ENCODE results near the gene PHLDB1.

The PHLDB1 gene

GRCh38 chr11:118640332-118641154, 33.1 kb downstream of the PHLDB1 start:
- no peak for DNase-seq (ENCODE audit: low read depth)

GRCh38 chr11:118641397-118642019, 34.1 kb downstream of the PHLDB1 start:
- no peak for DNase-seq (ENCODE audit: low read depth)

- DNase-seq (ENCODE audit: low read depth), result no peak
Observed at GRCh38 chr11:118643142-118643994, 36.0 kb downstream of the PHLDB1 start.

GRCh38 chr11:118643995-118644345, 36.6 kb downstream of the PHLDB1 start:
- DNase-seq (ENCODE audit: low read depth), result no peak

- no peak for DNase-seq (ENCODE audit: low read depth)
Observed at GRCh38 chr11:118644496-118644895, 37.1 kb downstream of the PHLDB1 start.

GRCh38 chr11:118645066-118645715, 37.8 kb downstream of the PHLDB1 start:
- no peak for DNase-seq (ENCODE audit: low read depth)

- no peak for DNase-seq (ENCODE audit: low read depth)
Observed at GRCh38 chr11:118646393-118646792, 39.0 kb downstream of the PHLDB1 start.

GRCh38 chr11:118648291-118648690, 40.9 kb downstream of the PHLDB1 start:
- DNase-seq (ENCODE audit: low read depth), result no peak

- no peak for DNase-seq (ENCODE audit: low read depth)
Observed at GRCh38 chr11:118649941-118650340, 42.5 kb downstream of the PHLDB1 start.

GRCh38 chr11:118650366-118650765, 43.0 kb downstream of the PHLDB1 start:
- no peak for DNase-seq (ENCODE audit: low read depth)

- DNase-seq (ENCODE audit: low read depth), result no peak
Observed at GRCh38 chr11:118651820-118652219, 44.4 kb downstream of the PHLDB1 start.

- DNase-seq (ENCODE audit: low read depth), result no peak
Observed at GRCh38 chr11:118652681-118653181, 45.3 kb downstream of the PHLDB1 start.

GRCh38 chr11:118653684-118654390, 46.4 kb downstream of the PHLDB1 start:
- DNase-seq (ENCODE audit: low read depth), result no peak

GRCh38 chr11:118655486-118656190, 48.2 kb downstream of the PHLDB1 start:
- no peak for DNase-seq (ENCODE audit: low read depth)

- DNase-seq (ENCODE audit: low read depth), result no peak
Observed at GRCh38 chr11:118656563-118657165, 49.2 kb downstream of the PHLDB1 start.

GRCh38 chr11:118657238-118657637, 49.8 kb downstream of the PHLDB1 start:
- DNase-seq (ENCODE audit: low read depth), result no peak

GRCh38 chr11:118657709-118658428, 50.5 kb downstream of the PHLDB1 start:
- DNase-seq (ENCODE audit: low read depth), result no peak

GRCh38 chr11:118658429-118659313, 51.3 kb downstream of the PHLDB1 start:
- DNase-seq (ENCODE audit: low read depth), result no peak
